Measurements from ENCODE around the gene NUDT2.

Gene NUDT2

GRCh38 chr9:34387239-34387638, 57.9 kb downstream of the NUDT2 start:
- DNase-seq: no peak

- DNase-seq: no peak
These were observed 63.1 kb downstream of the NUDT2 start for GRCh38 chr9:34392511-34392910.
